GM18505 (cell line): ENCODE measurements around the gene MSI2.
A peak's percentile ranks its signal among the peaks of the same experiment; 100 is the strongest.
"Not testable (repeated sequence)": the region's sequence is repeated elsewhere in the genome, so short reads cannot be mapped to it uniquely, and the experiment has no call there.

Experiments
- ATAC-seq: cut with Tn5 transposase; IDR thresholded peaks from one replicate; pipeline ENCODE4 v1.9.1; 2021; ENCODE audit not compliant: unreplicated experiment
- POLR2A ChIP-seq: IDR thresholded peaks from 4 replicates; pipeline ENCODE4 v1.6.1; 2011; ENCODE audit warnings: borderline replicate concordance; ENCODE audit not compliant: insufficient read depth, insufficient read length; ENCODE audit errors: extremely low read depth

The MSI2 gene

DNA sequence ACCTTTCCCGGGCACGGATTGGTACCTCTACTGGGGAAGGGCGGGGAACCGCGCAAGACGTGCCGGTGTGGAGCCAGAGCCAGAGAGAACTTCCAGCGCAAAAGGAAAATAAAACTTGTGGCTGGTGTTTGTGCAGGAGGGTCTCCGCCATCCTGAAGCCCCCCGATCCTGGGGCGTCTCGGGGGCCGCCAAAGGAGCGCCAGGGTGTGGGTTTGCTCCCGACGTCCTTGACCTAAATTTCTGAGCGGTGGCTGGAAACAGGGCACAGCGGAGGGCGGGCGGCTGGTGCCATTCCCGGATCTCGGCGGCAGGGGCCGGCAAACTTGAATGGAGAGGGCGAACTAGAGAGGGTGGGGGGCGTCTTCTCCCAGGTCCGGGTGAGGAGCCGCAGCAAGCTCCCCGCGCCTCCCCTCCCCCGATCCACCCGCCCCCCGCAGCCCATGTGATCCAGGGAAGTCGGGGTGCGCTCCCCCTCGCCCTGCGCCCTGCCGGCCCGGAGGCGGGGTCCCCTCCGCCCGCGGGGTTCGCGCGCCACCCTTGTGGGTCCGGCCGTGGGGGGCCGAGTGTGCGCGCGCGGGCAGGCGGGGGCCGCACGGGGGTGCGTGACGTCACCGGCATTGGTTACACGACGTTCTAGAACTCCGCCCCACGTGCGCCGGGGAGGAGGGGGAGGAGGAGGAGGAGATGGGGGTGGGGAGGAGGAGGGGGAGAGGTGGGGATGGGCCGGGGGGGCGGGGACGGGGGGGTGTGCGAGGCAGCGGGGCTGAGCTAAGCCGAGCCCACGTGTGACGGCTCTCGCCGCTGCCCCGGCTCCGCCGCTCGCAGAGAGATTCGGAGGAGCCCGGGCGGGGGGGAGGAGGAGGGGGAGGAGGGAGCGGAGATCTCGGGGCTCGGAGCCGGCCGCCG lies at the start of gene MSI2:
Gene MSI2, plus strand, starts transcription at position 748 of the 906 bp plus-strand sequence. CDS start 220 bp downstream, outside the sequence.
- no peak for TF ChIP-seq POLR2A
- peak; percentile 62 for ATAC-seq

- no peak for TF ChIP-seq POLR2A
- ATAC-seq: no peak
These were observed 49.4 kb upstream of the MSI2 start for GRCh38 chr17:57206928-57207327.

- TF ChIP-seq POLR2A: no peak
- ATAC-seq: no peak
These were observed 48.9 kb upstream of the MSI2 start for GRCh38 chr17:57207396-57207795.

DNA sequence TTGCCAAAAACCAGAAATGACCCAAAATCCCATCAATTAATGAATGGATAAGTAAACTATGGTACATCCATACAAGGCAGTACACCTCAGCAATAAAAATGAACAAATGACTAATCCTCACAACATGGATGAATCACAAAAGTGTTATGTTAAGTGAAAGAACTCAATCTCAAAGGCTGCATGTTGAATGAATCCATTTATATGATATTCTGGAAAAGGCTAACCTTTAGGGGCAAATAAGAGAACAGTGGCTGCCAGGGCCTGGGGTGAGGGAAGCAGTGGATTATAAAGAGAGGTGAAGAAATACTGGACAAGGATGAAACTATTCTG lies 46.1 kb upstream of the MSI2 start:
- ATAC-seq: no peak
- no peak for TF ChIP-seq POLR2A

GRCh38 chr17:57210972-57211411 lies 45.3 kb upstream of the MSI2 start:
- no peak for ATAC-seq
- no peak for TF ChIP-seq POLR2A

- TF ChIP-seq POLR2A: no peak
- ATAC-seq: no peak
These were observed 44.8 kb upstream of the MSI2 start for GRCh38 chr17:57211543-57211942.

GRCh38 chr17:57213180-57213825 lies 43.0 kb upstream of the MSI2 start:
- no peak for TF ChIP-seq POLR2A
- no peak for ATAC-seq

DNA sequence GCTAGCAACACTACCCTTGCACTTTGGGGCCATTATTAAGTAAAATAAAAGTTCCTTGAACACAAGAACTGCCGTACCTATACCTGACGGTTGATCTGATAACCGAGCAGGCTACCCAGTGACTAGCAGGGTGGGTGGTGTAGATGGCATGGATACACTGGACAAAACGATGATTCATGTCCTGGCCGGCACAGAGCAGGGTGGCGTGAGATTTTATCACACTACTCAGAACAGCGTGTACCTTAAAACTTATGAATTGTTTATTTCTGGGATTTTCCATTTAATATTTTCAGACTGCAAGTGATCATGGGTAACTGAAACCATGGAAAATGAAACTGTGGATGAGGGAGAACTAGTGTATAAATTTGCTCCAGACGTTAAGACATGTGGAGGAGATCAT lies 41.0 kb upstream of the MSI2 start:
- ATAC-seq: no peak
- no peak for TF ChIP-seq POLR2A

DNA sequence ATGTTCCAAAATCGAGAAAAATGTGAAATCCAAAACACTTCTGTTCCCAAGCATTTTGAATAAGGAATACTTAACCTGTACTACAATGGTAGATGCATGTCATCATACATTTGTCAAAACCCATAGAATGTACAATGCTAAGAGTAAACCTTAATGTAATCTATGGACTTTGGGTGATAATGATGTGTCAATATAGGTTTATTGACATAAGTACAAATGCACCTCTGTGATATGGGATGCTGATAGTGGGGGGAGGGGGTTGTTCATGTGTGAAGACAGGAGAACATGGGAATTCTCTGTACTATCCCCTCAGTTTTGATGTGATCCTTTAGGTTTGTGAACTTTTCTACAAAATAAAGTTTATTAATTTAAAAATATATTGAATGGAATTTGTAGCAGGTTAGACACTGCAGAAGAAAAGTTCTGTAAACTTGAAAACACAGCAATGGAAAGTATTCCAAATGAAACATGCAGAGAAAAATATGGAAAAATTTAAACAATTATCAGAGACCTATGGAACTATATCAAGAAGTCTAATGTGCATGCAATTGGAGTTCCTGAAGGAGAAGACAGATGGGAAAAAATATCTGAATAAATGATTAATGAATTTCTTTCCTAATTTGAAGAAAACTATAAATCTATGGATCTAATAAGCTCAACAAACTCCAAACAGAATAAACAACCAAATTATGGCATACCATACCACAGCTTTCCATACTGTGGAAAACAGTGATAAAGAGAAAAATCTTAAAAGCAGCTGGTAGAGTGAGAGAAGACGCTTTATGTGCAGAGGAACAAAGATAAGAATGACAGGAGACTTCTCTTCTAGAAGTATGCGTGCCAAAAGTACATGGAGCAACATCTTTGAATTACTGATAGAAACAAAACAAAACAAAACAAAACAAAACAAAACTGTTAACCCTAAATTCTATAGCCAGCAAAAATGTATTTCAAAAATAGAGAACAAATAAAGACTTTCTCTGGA lies 34.7 kb upstream of the MSI2 start:
- ATAC-seq: no peak
- TF ChIP-seq POLR2A: no peak

DNA sequence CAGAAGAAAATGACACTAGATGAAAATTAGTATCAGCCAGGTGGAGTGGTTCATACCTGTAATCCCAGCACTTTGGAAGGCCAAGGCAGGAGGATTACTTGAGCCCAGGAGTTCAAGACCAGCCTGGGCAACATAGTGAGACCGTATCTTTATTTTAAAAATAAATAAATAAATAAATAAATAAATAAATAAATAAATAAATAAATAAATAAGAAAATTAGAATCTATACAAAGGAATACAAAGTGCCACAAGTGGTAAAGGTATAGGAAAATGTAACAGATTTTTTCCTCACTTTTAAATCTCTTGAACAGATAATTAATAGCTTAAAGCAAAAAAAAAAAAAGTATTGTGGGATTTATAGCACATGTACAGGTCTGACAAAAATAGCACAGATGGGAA lies 33.9 kb upstream of the MSI2 start:
- not testable (repeated sequence) for ATAC-seq

DNA sequence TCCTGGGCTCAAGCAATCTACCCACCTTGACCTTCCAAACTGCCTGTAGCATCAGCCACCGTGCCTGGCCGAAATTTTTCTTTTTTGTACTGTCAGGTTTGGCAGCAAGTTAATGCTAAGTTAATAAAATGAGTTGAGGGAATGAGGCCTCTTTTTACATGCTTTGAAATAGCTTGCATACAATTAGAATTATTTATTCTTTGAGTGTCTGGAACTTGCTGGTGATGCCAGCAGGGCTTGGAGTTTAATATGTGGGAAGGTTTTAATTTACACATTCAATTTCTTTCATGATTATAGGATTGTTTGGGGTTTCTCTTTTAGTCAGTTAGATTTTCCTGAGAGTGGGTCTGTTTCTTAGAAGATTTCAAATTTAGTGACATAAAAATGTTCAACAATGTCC lies 31.2 kb upstream of the MSI2 start:
- TF ChIP-seq POLR2A: no peak
- no peak for ATAC-seq

GRCh38 chr17:57226793-57227192 lies 29.5 kb upstream of the MSI2 start:
- no peak for ATAC-seq
- no peak for TF ChIP-seq POLR2A

DNA sequence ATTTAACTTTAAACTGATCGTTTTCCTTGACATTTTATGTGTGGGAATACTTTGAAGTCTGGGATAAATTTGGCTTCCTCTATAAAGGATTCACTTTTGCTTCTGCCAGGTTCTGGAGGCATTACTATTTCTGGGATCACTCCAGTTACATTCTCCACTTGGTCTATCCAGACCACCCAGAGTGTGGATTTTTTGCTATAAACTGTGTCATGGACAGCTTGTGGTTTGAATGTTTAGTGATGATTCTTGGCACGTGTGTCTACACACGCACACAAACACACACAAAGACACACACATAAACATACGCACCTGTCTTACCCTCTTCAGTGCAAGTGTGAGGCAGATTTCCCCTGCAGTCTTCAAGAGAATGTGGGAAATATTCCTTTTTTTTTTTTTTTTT lies 27.4 kb upstream of the MSI2 start:
- ATAC-seq: no peak
- no peak for TF ChIP-seq POLR2A
